Left ventricle myocardium superior (tissue), 1 donor: ENCODE results near the gene SPOCK3. TPM values are rescaled to one million over a fixed set of nuclear protein-coding genes. Genes with fewer than 3 reads are reported as not detected.

Experiments
- ATAC-seq: fragments of 200-7000 bp; cut with Tn5 transposase; one replicate; pipeline ENCODE4 v1.9.1; 2020; ENCODE audit warnings: mild to moderate bottlenecking, moderate library complexity
- DNase-seq: peaks from one replicate; pipeline ENCODE4 v3.0.0-alpha.2; 2020
- intact Hi-C: fragments of 100-400 bp; cut with micrococcal nuclease; formaldehyde crosslinking; loops from one replicate; pipeline ENCODE4 v1.11.0; 2022
- total RNA-seq: library from RNA; stranded (reverse); fragmentation: NEBNext Ultra II Directional; extraction: Animal tissue kit (Norgen Biotek cat#: 25700); gene quantifications from one replicate; pipeline ENCODE4 v1.2.1, GENCODE V29; 2021
- donor health status: DM: no; HTN: yes; CAD: no; lungs with severe emphysema.

The SPOCK3 gene
- total RNA-seq, 1 donor from 2014 or later, result 1.1 TPM

- ATAC-seq, result no peak
- DNase-seq, result no peak
- intact Hi-C loops, result no loop called here
These were observed 150.0 kb downstream of the SPOCK3 start for GRCh38 chr4:167084321-167084720.

- ATAC-seq, result no peak
These were observed 154.5 kb downstream of the SPOCK3 start for GRCh38 chr4:167079762-167080161.

GRCh38 chr4:167052631-167053091 is 181.6 kb downstream of the SPOCK3 start:
- intact Hi-C loops, result no loop called here
- no peak for DNase-seq
- no peak for ATAC-seq

More at GRCh38 chr4:167079762-167080161, 154.5 kb downstream of the SPOCK3 start:
- DNase-seq, result no peak
- intact Hi-C loops, result no loop called here

GRCh38 chr4:167049257-167049656 is 185.0 kb downstream of the SPOCK3 start:
- DNase-seq, result no peak
- no peak for ATAC-seq
- intact Hi-C loops, result no loop called here

GRCh38 chr4:167041524-167041923 is 192.8 kb downstream of the SPOCK3 start:
- DNase-seq (no peak), ATAC-seq (no peak)
- intact Hi-C loops, result no loop called here

- intact Hi-C loops, result no loop called here
- ATAC-seq, result no peak
- DNase-seq, result no peak
These were observed 198.9 kb downstream of the SPOCK3 start for GRCh38 chr4:167035390-167035789.

- intact Hi-C loops, result no loop called here
- no peak for DNase-seq
- ATAC-seq, result no peak
These were observed 199.3 kb downstream of the SPOCK3 start for GRCh38 chr4:167034983-167035382.

GRCh38 chr4:167032871-167033270 is 201.4 kb downstream of the SPOCK3 start:
- DNase-seq (no peak), ATAC-seq (no peak)
- intact Hi-C loops, result no loop called here

GRCh38 chr4:167031534-167032156 is 202.6 kb downstream of the SPOCK3 start:
- intact Hi-C loops, result no loop called here
- no peak for ATAC-seq
- no peak for DNase-seq

- intact Hi-C loops, result loop anchor here (10.0 kb wide), 1 partner anchor 1046 kb away; no protein-coding TSS in a partner anchor
- DNase-seq, result no peak
- no peak for ATAC-seq
These were observed 205.3 kb downstream of the SPOCK3 start for GRCh38 chr4:167028976-167029375.

- intact Hi-C loops, result loop anchor here (10.0 kb wide), 1 partner anchor 1049 kb away; no protein-coding TSS in a partner anchor
- no peak for ATAC-seq
- no peak for DNase-seq
These were observed 208.6 kb downstream of the SPOCK3 start for GRCh38 chr4:167025670-167026069.

GRCh38 chr4:167023364-167023925 is 210.8 kb downstream of the SPOCK3 start:
- intact Hi-C loops, result loop anchor here (10.0 kb wide), 1 partner anchor 1051 kb away; no protein-coding TSS in a partner anchor
- ATAC-seq, result no peak
- no peak for DNase-seq

- DNase-seq (peak; percentile 79), ATAC-seq (peak; percentile 57)
- intact Hi-C loops, result loop anchor here (2.0 to 10.0 kb wide), 2 partner anchors 269 to 1053 kb away; no protein-coding TSS in a partner anchor
These were observed 212.6 kb downstream of the SPOCK3 start for GRCh38 chr4:167021545-167022155.

GRCh38 chr4:167020410-167020809 is 213.9 kb downstream of the SPOCK3 start:
- ATAC-seq (no peak), DNase-seq (no peak)
- intact Hi-C loops, result loop anchor here (2.0 to 10.0 kb wide), 2 partner anchors 270 to 1054 kb away; no protein-coding TSS in a partner anchor

GRCh38 chr4:167014944-167015343 is 219.3 kb downstream of the SPOCK3 start:
- DNase-seq, result no peak
- no peak for ATAC-seq
- intact Hi-C loops, result no loop called here

GRCh38 chr4:167003326-167003725 is 231.0 kb downstream of the SPOCK3 start:
- DNase-seq (no peak), ATAC-seq (no peak)
- intact Hi-C loops, result no loop called here

GRCh38 chr4:167000141-167000852 is 234.0 kb downstream of the SPOCK3 start:
- ATAC-seq (no peak), DNase-seq (no peak)
- intact Hi-C loops, result no loop called here

GRCh38 chr4:166996216-166996615 is 238.1 kb downstream of the SPOCK3 start:
- ATAC-seq (no peak), DNase-seq (no peak)
- intact Hi-C loops, result no loop called here

- intact Hi-C loops, result no loop called here
- no peak for ATAC-seq
- DNase-seq, result no peak
These were observed 239.6 kb downstream of the SPOCK3 start for GRCh38 chr4:166994686-166995085.
